ENCODE results near the gene SMAD9.

The SMAD9 gene

DNA sequence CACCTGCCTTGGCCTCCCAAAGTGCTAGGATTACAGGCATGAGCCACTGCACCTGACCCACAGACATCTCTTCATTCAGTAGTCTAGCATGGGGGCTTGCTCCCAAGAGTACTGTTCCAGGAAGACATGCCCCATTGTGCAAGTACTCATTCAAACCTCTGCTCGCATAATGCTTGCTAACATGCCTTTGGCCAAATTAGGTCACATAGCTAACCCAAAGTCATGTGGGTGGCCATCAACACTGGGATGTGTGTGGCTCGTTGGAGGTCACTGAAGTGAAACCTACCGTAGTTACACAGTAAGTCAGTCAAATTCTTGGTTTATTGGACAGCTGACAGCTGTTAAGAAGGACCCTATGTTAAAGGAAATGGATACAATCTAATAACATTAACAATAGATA, 80.8 kb downstream of the SMAD9 start:
- Histone ChIP-seq H3K4me1 (ENCODE audit: control insufficient read depth, insufficient read depth, low read length) (peaks cover 10% of the 10 kb centered on the region), H3K9me3 (ENCODE audit: control insufficient read depth, insufficient read depth, low read depth, low read length) (no peaks in the 10 kb centered on the region), H3K27me3 (ENCODE audit: control insufficient read depth, insufficient read depth, low read length) (no peaks in the 10 kb centered on the region), H3K9ac (ENCODE audit: low read length) (no peak overlapping the region), H3K4me3 (ENCODE audit: low read depth, low read length) (no peak overlapping the region), H3K36me3 (ENCODE audit: control insufficient read depth, insufficient read depth, low read length) (no peaks in the 10 kb centered on the region), H3K27ac (ENCODE audit: low read depth, low read length) (no peak overlapping the region)

DNA sequence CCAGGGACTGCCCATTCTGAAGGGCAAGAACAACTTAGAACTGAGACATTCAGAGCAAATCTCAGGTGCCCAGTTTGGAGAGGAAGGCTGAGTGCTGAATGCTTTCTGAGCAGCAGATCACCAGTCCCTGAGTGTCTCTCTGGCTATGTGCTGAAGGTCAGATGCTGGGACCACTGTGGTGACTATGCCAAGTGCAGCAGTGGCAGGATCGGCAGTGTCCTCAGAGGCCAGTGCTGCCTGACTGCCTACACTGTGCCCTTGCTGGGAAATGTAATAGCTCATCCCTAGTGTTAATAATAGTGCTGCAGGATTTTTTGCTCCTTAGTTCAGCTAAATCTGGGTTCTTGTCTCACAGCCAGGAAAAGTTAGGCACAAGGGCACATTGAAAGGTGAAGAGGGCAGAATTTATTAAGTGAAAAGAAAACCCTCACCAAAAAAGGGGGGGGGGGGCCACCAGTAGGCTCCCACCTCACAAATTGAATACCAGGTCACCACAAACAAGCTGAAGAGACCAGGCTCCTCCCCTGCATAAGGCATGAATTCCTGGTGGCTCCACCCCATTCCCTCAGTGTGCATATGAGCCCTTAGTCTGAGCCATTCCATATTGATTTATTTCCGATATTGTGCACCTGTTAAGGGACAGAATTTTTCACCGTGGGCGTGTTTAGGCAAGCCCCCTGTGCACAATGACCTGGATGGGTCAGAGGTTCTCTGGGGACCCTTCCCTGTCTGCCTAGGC, 82.5 kb downstream of the SMAD9 start:
- H3K4me1 ChIP-seq (ENCODE audit: control insufficient read depth, insufficient read depth, low read length), result peaks cover 10% of the 10 kb centered on the region
- H3K27ac ChIP-seq (ENCODE audit: low read depth, low read length), result no peak overlapping the region
- 0 out of 2 replicates have a peak, but pooled peaks cover 3% of the 10 kb centered on the region for H3K36me3 ChIP-seq (ENCODE audit: control insufficient read depth, insufficient read depth, low read length)
- no peak overlapping the region for H3K9ac ChIP-seq (ENCODE audit: low read length)
- no peak overlapping the region for H3K4me3 ChIP-seq (ENCODE audit: low read depth, low read length)
- H3K9me3 ChIP-seq (ENCODE audit: control insufficient read depth, insufficient read depth, low read depth, low read length), result no peaks in the 10 kb centered on the region
- no peaks in the 10 kb centered on the region for H3K27me3 ChIP-seq (ENCODE audit: control insufficient read depth, insufficient read depth, low read length)

DNA sequence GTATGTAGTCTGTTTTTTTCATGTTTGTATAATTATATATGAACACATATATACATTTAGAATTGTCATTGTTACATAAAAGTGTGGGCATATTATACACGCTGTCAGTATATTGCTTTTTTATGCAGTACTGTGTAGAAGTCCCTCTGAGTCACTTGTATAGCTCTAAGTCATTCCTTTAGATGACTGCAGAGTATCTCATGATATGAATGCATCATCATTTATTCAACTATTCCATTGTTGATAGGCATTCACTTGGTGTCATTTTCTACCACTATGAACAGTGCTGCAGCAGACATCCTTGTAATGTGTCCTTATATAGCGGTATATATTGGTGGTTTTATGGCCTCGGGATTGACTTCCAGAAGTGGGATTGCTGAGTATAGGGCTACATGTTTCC, 85.7 kb downstream of the SMAD9 start:
- no peak overlapping the region for H3K9ac ChIP-seq (ENCODE audit: low read length)
- no peaks in the 10 kb centered on the region for H3K9me3 ChIP-seq (ENCODE audit: control insufficient read depth, insufficient read depth, low read depth, low read length)
- no peak overlapping the region for H3K4me3 ChIP-seq (ENCODE audit: low read depth, low read length)
- H3K27ac ChIP-seq (ENCODE audit: low read depth, low read length), result no peak overlapping the region
- H3K4me1 ChIP-seq (ENCODE audit: control insufficient read depth, insufficient read depth, low read length), result peaks cover 2% of the 10 kb centered on the region
- H3K27me3 ChIP-seq (ENCODE audit: control insufficient read depth, insufficient read depth, low read length), result no peaks in the 10 kb centered on the region
- 0 out of 2 replicates have a peak, but pooled peaks cover 9% of the 10 kb centered on the region for H3K36me3 ChIP-seq (ENCODE audit: control insufficient read depth, insufficient read depth, low read length)

DNA sequence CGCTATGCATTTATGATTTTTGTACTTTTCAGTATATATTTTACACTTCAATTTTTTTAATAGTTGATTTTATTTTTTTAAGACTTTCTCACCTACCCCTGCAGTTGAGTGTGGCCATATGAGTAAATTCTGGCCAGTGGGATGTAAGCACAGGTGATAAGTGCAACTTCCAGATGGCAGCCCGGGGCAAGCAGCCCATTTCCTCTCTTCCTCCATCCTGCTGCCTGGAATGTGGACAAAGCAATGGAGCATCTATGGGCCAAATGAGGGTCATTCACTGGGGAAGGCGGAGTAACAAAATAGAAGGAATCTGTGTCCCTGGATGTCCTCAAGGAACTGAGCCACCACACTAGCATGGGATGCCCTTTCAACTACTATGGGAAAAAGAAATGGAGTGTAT, 88.7 kb downstream of the SMAD9 start:
- Histone ChIP-seq H3K27me3 (ENCODE audit: control insufficient read depth, insufficient read depth, low read length) (no peaks in the 10 kb centered on the region), H3K27ac (ENCODE audit: low read depth, low read length) (no peak overlapping the region), H3K4me1 (ENCODE audit: control insufficient read depth, insufficient read depth, low read length) (no peaks in the 10 kb centered on the region), H3K4me3 (ENCODE audit: low read depth, low read length) (no peak overlapping the region), H3K9me3 (ENCODE audit: control insufficient read depth, insufficient read depth, low read depth, low read length) (no peaks in the 10 kb centered on the region), H3K9ac (ENCODE audit: low read length) (no peak overlapping the region), H3K36me3 (ENCODE audit: control insufficient read depth, insufficient read depth, low read length) (peaks cover 21% of the 10 kb centered on the region)

DNA sequence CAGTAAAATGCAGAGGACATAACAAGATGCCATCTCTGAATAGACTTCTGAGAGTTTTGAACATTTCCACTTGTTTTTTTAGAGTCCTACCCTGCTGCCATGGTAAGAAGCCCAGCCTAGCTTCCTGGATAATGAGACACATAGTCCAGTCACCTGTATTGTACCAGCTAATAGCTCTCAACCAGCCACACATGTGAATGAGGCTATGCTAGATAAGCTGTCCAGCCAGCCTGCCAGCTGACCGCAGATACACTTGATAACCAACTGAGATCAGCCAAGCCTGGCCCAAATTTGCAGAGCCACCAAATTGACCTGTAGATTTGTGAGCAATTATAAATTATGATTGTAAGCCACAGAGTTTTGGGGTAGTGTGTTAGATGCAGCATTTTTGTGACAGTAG, 90.3 kb downstream of the SMAD9 start:
- Histone ChIP-seq H3K9me3 (ENCODE audit: control insufficient read depth, insufficient read depth, low read depth, low read length) (no peaks in the 10 kb centered on the region), H3K4me1 (ENCODE audit: control insufficient read depth, insufficient read depth, low read length) (no peaks in the 10 kb centered on the region), H3K36me3 (ENCODE audit: control insufficient read depth, insufficient read depth, low read length) (peaks cover 21% of the 10 kb centered on the region), H3K27me3 (ENCODE audit: control insufficient read depth, insufficient read depth, low read length) (no peaks in the 10 kb centered on the region), H3K4me3 (ENCODE audit: low read depth, low read length) (no peak overlapping the region), H3K9ac (ENCODE audit: low read length) (no peak overlapping the region), H3K27ac (ENCODE audit: low read depth, low read length) (no peak overlapping the region)

DNA sequence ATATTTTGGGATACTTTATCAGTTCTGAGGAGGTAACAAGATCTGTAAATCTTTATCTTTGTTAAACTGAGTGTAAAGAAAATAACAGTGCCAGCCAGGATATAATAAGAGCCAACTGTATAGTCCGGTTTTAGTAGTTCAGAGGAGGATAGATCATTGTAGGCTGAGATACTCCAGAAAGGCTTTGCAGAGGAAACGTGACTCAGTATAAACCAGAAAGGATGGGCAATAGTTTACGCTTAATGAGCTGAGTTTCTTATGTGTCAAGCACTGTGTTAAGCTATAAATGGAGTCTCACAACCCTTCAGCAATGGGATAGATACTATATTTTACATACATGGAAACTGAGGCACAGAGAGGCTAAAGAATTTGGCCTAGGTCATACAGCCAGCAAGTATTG, 97.3 kb downstream of the SMAD9 start:
- Histone ChIP-seq H3K27me3 (ENCODE audit: control insufficient read depth, insufficient read depth, low read length) (no peaks in the 10 kb centered on the region), H3K4me1 (ENCODE audit: control insufficient read depth, insufficient read depth, low read length) (peaks cover 14% of the 10 kb centered on the region), H3K9me3 (ENCODE audit: control insufficient read depth, insufficient read depth, low read depth, low read length) (no peaks in the 10 kb centered on the region), H3K9ac (ENCODE audit: low read length) (no peak overlapping the region), H3K36me3 (ENCODE audit: control insufficient read depth, insufficient read depth, low read length) (peaks cover 7% of the 10 kb centered on the region), H3K27ac (ENCODE audit: low read depth, low read length) (no peak overlapping the region), H3K4me3 (ENCODE audit: low read depth, low read length) (no peak overlapping the region)

DNA sequence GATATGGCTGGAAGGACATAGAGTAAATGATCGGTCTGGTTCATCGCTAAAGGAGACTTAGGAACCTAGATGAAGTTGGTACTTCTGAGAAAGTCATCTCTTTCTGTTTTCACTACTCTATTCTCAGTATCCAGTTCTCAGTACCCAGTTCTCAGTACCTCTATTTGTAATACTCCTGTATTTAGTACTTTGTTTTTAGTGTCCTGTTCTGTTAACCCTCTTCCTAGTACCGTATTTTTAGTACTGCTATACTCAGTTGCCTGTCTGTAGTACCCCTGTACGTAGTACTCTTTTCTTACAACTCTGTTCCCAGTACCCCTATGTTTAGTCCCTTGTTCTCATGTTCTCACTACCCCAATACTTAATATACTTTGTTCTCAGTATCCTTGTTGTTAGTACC, 99.8 kb downstream of the SMAD9 start:
- peaks cover 14% of the 10 kb centered on the region for H3K4me1 ChIP-seq (ENCODE audit: control insufficient read depth, insufficient read depth, low read length)
- no peaks in the 10 kb centered on the region; the same call in 1 of the 2 replicates for H3K36me3 ChIP-seq (ENCODE audit: control insufficient read depth, insufficient read depth, low read length)
- H3K9ac ChIP-seq (ENCODE audit: low read length), result no peak overlapping the region
- no peak overlapping the region for H3K27ac ChIP-seq (ENCODE audit: low read depth, low read length)
- no peaks in the 10 kb centered on the region for H3K9me3 ChIP-seq (ENCODE audit: control insufficient read depth, insufficient read depth, low read depth, low read length)
- H3K27me3 ChIP-seq (ENCODE audit: control insufficient read depth, insufficient read depth, low read length), result no peaks in the 10 kb centered on the region
- peak overlapping the region; percentile 88 for H3K4me3 ChIP-seq (ENCODE audit: low read depth, low read length)

DNA sequence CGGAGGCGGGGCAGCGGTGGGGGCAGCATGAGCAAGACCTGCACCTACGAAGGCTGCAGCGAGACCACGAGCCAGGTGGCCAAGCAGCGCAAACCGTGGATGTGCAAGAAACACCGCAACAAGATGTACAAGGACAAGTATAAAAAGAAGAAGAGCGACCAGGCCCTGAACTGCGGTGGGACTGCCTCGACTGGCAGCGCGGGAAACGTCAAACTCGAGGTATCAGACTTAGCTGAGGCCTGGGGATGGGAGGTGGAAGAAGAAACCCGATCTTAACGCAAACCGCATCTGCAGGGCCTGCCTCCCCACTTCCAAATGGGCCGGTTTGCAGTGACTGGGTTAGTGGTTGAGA, 100.3 kb downstream of the SMAD9 start:
- Histone ChIP-seq H3K27ac (ENCODE audit: low read depth, low read length) (no peak overlapping the region), H3K9me3 (ENCODE audit: control insufficient read depth, insufficient read depth, low read depth, low read length) (no peaks in the 10 kb centered on the region), H3K27me3 (ENCODE audit: control insufficient read depth, insufficient read depth, low read length) (no peaks in the 10 kb centered on the region), H3K4me3 (ENCODE audit: low read depth, low read length) (peak overlapping the region; percentile 88), H3K9ac (ENCODE audit: low read length) (peak overlapping the region; percentile 18), H3K4me1 (ENCODE audit: control insufficient read depth, insufficient read depth, low read length) (peaks cover 14% of the 10 kb centered on the region), H3K36me3 (ENCODE audit: control insufficient read depth, insufficient read depth, low read length) (no peaks in the 10 kb centered on the region; the same call in 1 of the 2 replicates)

DNA sequence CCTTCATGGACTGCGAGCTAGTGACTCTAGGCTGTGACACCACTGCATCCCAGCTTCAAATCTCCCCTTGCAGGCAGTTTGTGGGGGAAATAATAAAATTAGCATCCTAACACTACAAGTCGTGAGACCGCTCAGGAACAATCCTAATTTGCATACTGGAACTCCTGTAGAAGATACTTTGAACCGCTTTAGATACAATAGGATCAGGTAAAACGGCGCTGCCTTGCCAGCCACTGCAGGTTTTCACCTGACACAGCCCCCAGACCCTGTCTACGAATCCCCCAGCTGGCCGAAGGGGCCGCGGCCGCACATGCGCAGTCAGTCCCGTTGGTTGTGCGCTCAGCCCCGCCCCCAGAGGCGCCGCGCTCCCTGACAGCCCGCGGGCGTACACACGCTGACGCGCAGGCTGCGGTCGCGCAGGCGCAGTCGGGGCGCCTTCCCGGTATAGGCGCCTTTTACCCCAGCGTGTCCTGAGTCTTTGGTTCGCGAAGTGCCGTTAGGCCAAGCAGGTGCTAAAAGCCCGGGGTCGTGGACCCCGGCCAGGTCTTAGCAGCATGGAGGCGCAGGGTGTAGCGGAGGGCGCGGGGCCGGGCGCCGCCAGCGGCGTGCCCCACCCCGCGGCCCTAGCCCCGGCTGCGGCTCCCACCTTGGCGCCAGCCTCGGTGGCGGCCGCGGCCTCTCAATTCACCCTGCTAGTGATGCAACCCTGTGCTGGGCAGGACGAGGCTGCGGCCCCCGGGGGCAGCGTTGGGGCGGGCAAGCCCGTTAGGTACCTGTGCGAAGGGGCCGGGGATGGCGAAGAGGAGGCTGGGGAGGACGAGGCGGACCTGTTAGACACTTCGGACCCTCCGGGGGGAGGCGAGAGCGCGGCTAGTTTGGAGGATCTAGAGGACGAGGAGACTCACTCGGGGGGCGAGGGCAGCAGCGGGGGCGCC, 101.0 kb downstream of the SMAD9 start, which contains the start of gene RFXAP:
RFXAP (plus strand) TSS at position 419 of the 935 bp plus-strand sequence; CDS start at position 555, 136 bp downstream.
- no peak within 1 kb of the TSS for H3K27ac ChIP-seq (ENCODE audit: low read depth, low read length)
- no peaks in the 10 kb centered on the region; the same call in 1 of the 2 replicates for H3K36me3 ChIP-seq (ENCODE audit: control insufficient read depth, insufficient read depth, low read length)
- no peaks in the 10 kb centered on the region for H3K9me3 ChIP-seq (ENCODE audit: control insufficient read depth, insufficient read depth, low read depth, low read length)
- peak within 1 kb of the TSS; percentile 88 for H3K4me3 ChIP-seq (ENCODE audit: low read depth, low read length)
- H3K4me1 ChIP-seq (ENCODE audit: control insufficient read depth, insufficient read depth, low read length), result peaks cover 14% of the 10 kb centered on the region
- H3K9ac ChIP-seq (ENCODE audit: low read length), result peak within 1 kb of the TSS; percentile 18
- no peaks in the 10 kb centered on the region for H3K27me3 ChIP-seq (ENCODE audit: control insufficient read depth, insufficient read depth, low read length)

DNA sequence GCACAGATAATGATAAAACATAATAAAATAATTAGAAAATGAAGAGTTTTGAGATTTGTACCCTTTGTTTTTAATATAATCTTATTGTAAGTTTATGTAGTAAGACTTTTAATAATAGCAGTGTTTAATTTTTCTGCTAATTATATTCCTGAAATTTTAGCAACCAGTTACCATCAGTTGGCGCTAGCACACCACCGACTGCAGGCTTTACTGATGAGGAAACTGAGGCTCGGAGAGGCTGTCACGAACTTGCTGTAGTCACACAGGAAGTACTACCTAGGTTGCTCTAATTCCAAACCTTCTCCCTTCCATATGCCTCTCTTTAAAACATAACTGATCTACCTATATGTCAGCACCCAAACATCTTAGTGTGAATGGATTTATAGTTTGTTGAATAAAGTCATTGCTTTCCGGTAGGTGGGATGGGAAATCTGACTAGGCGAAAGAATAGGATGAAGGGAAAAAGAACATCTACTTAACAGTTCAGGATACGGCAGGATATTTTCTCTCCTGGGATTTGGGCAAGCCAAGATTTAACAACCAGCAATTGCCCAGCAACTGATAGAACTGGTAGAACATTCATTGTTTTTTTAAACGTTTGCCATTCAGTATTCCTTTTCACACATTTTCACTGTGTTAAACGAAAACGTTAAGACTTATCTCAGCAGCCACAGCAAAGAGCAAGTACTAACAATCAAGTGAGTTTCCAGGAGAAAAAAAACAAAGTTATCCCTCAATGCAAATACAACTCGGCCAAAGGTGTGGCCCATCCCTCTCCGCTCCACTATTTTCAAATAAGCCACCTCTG, 101.8 kb downstream of the SMAD9 start:
- Histone ChIP-seq H3K4me1 (ENCODE audit: control insufficient read depth, insufficient read depth, low read length) (peaks cover 14% of the 10 kb centered on the region), H3K27me3 (ENCODE audit: control insufficient read depth, insufficient read depth, low read length) (no peaks in the 10 kb centered on the region), H3K27ac (ENCODE audit: low read depth, low read length) (no peak overlapping the region), H3K9me3 (ENCODE audit: control insufficient read depth, insufficient read depth, low read depth, low read length) (no peaks in the 10 kb centered on the region), H3K36me3 (ENCODE audit: control insufficient read depth, insufficient read depth, low read length) (no peaks in the 10 kb centered on the region), H3K9ac (ENCODE audit: low read length) (peak overlapping the region; percentile 14), H3K4me3 (ENCODE audit: low read depth, low read length) (peak overlapping the region; percentile 88)
